H1 (cell line): ENCODE data around the gene RILPL2. TPM values are rescaled to one million over a fixed set of nuclear protein-coding genes. Genes with fewer than 3 reads are reported as not detected.

Experiments
- CTCF ChIA-PET: fragments of 300-600 bp; sonication (Branson Sonifier 250); formaldehyde crosslinking; loops from one replicate; lab custom pipeline; 2021; ENCODE audit not compliant: partially characterized antibody; lab: Charles Lee
- POLR2A ChIA-PET: fragments of 300-600 bp; sonication (Branson Sonifier 250); formaldehyde crosslinking; loops from one replicate; lab custom pipeline; 2021; ENCODE audit warnings: inconsistent platforms; ENCODE audit not compliant: partially characterized antibody; lab: Charles Lee
- DNase-seq, 2 experiments: peaks; one replicate each; pipeline versions ENCODE4 v3.0.0 to v3.0.0-alpha.2; 2010 to 2022; ENCODE audit warnings: low spot score in 2 of 2, low read depth in 1 of 2, mixed read lengths in 1 of 2
- FAIRE-seq: peaks from 2 replicates; lab custom pipeline; 2011; peaks lifted over from hg19 to GRCh38; lab: Jason Lieb, UNC
- H2AFZ ChIP-seq: 2 replicates; pipeline ENCODE4 v1.8.1; 2012; ENCODE audit warnings: low read length, inconsistent platforms
- H2AK5ac ChIP-seq: 2 replicates; pipeline ENCODE4 v1.6.1; 2013; ENCODE audit warnings: low read depth, low read length
- H2BK120ac ChIP-seq: replicated peaks from 2 replicates; pipeline ENCODE3; 2013; ENCODE audit warnings: low read depth, low read length, inconsistent platforms
- H2BK12ac ChIP-seq: 2 replicates; pipeline ENCODE4 v1.6.1; 2013; ENCODE audit warnings: low read depth, low read length
- H2BK15ac ChIP-seq: 2 replicates; pipeline ENCODE4 v1.6.1; 2013; ENCODE audit warnings: low read length
- H2BK20ac ChIP-seq: 2 replicates; pipeline ENCODE4 v1.6.1; 2013; ENCODE audit warnings: low read length
- H2BK5ac ChIP-seq: 2 replicates; pipeline ENCODE4 v1.6.1; 2013; ENCODE audit warnings: low read depth, low read length
- H3K14ac ChIP-seq: 2 replicates; pipeline ENCODE4 v1.6.1; 2013; ENCODE audit warnings: inconsistent platforms; ENCODE audit not compliant: insufficient read length
- H3K18ac ChIP-seq: 2 replicates; pipeline ENCODE4 v1.6.1; 2013; ENCODE audit warnings: low read length; ENCODE audit errors: extremely low read depth
- H3K23ac ChIP-seq: 2 replicates; pipeline ENCODE4 v1.6.1; 2013; ENCODE audit warnings: inconsistent platforms; ENCODE audit not compliant: insufficient read length
- H3K23me2 ChIP-seq: 2 replicates; pipeline ENCODE4 v1.6.1; 2013; ENCODE audit warnings: low read depth, low read length
- H3K27ac ChIP-seq: 2 replicates; pipeline ENCODE4 v1.6.1; 2011; ENCODE audit warnings: low read depth, low read length, inconsistent platforms
- H3K27me3 ChIP-seq, 4 experiments: replicated peaks in 1 of 4; 1 replicate in 1 of 4; 2 replicates in 3 of 4; pipeline versions ENCODE4 v1.6.1 to v1.8.1; 2011 to 2013; ENCODE audit warnings: low read length in 3 of 4, mild to moderate bottlenecking in 3 of 4, inconsistent platforms in 2 of 4, mixed read lengths in 2 of 4, moderate library complexity in 1 of 4; ENCODE audit not compliant: control insufficient read depth in 3 of 4, insufficient read depth in 3 of 4; ENCODE audit errors: extremely low read depth in 1 of 4
- H3K36me3 ChIP-seq, 4 experiments: 2 replicates each; pipeline versions ENCODE4 v1.6.1 to v1.8.1; 2011 to 2013; ENCODE audit warnings: mild to moderate bottlenecking in 4 of 4, low read length in 3 of 4, moderate library complexity in 2 of 4, control low read depth in 1 of 4, inconsistent platforms in 1 of 4; ENCODE audit not compliant: insufficient read depth in 4 of 4, control insufficient read depth in 2 of 4
- H3K4ac ChIP-seq: replicated peaks from 2 replicates; pipeline ENCODE3; 2013; ENCODE audit warnings: low read length, low read depth, mixed read lengths, inconsistent platforms; ENCODE audit not compliant: insufficient read length
- H3K4me1 ChIP-seq, 4 experiments: replicated peaks in 1 of 4; 1 replicate in 1 of 4; 2 replicates in 3 of 4; pipeline versions ENCODE4 v1.6.1 to v1.8.1; 2011 to 2013; ENCODE audit warnings: low read length in 3 of 4, inconsistent platforms in 2 of 4, mixed read lengths in 1 of 4; ENCODE audit not compliant: insufficient read depth in 4 of 4, control insufficient read depth in 3 of 4
- H3K4me2 ChIP-seq, 2 experiments: 2 replicates each; pipeline versions ENCODE4 v1.6.1 to v1.8.1; 2011 to 2013; ENCODE audit warnings: low read depth in 2 of 2, low read length in 2 of 2, control low read depth in 1 of 2, inconsistent platforms in 1 of 2, mild to moderate bottlenecking in 1 of 2; ENCODE audit not compliant: insufficient read depth in 1 of 2
- H3K4me3 ChIP-seq, 4 experiments: fragments of 200-600, 300-600 bp in 1 of 4; sonication (generic), shearing (Covaris generic), sonication (Bioruptor Twin) in 1 of 4; 2 replicates each; pipeline versions ENCODE4 v1.5.1 to v1.8.1; 2011 to 2016; ENCODE audit warnings: low read length in 4 of 4, low read depth in 3 of 4, control low read depth in 2 of 4, inconsistent platforms in 2 of 4, mild to moderate bottlenecking in 2 of 4, mixed read lengths in 1 of 4, moderate library complexity in 1 of 4; ENCODE audit not compliant: insufficient read depth in 2 of 4; ENCODE audit errors: extremely low read depth in 1 of 4
- H3K56ac ChIP-seq: replicated peaks from 2 replicates; pipeline ENCODE3; 2013; ENCODE audit warnings: low read depth, mild to moderate bottlenecking, mixed read lengths, low read length, inconsistent platforms; ENCODE audit not compliant: insufficient read length
- H3K79me1 ChIP-seq: 2 replicates; pipeline ENCODE4 v1.6.1; 2013; ENCODE audit warnings: low read depth, low read length, control low read depth
- H3K79me2 ChIP-seq, 2 experiments: 2 replicates each; pipeline versions ENCODE4 v1.6.1 to v1.8.1; 2012 to 2013; ENCODE audit warnings: low read length in 2 of 2, mild to moderate bottlenecking in 2 of 2, inconsistent platforms in 1 of 2; ENCODE audit not compliant: insufficient read depth in 2 of 2, control insufficient read depth in 1 of 2
- H3K9ac ChIP-seq, 4 experiments: replicated peaks in 1 of 4; 1 replicate in 1 of 4; 2 replicates in 3 of 4; pipeline versions ENCODE4 v1.6.1 to v1.8.1; 2011 to 2013; ENCODE audit warnings: low read depth in 3 of 4, low read length in 3 of 4, control low read depth in 2 of 4, mild to moderate bottlenecking in 2 of 4, moderate library complexity in 2 of 4, inconsistent platforms in 1 of 4; ENCODE audit errors: extremely low read depth in 1 of 4
- H3K9me3 ChIP-seq, 2 experiments: 2 replicates each; pipeline versions ENCODE4 v1.6.1 to v1.8.1; 2012 to 2013; ENCODE audit warnings: mild to moderate bottlenecking in 2 of 2, moderate library complexity in 2 of 2, control low read depth in 1 of 2, inconsistent platforms in 1 of 2, low read depth in 1 of 2, low read length in 1 of 2, mixed read lengths in 1 of 2; ENCODE audit not compliant: insufficient read depth in 2 of 2
- H4K20me1 ChIP-seq, 2 experiments: replicated peaks in 1 of 2; 2 replicates each; pipeline versions ENCODE3 to v1.8.1; 2011 to 2013; ENCODE audit warnings: inconsistent platforms in 2 of 2, low read length in 2 of 2, mild to moderate bottlenecking in 1 of 2; ENCODE audit not compliant: insufficient read depth in 2 of 2, control insufficient read depth in 1 of 2
- H4K5ac ChIP-seq: 2 replicates; pipeline ENCODE4 v1.6.1; 2013; ENCODE audit warnings: low read length, low read depth, mixed read lengths, inconsistent platforms; ENCODE audit not compliant: insufficient read length
- H4K8ac ChIP-seq: 2 replicates; pipeline ENCODE4 v1.8.0; 2013; ENCODE audit warnings: mild to moderate bottlenecking, moderate library complexity, low read length, inconsistent platforms; ENCODE audit not compliant: insufficient read depth; ENCODE audit errors: extremely low read depth
- H4K91ac ChIP-seq: replicated peaks from 2 replicates; pipeline ENCODE3; 2013; ENCODE audit warnings: low read length, mixed read lengths, inconsistent platforms; ENCODE audit not compliant: insufficient read length
- BACH1 ChIP-seq: IDR thresholded peaks from 2 replicates; pipeline ENCODE4 v1.6.1; 2012; ENCODE audit warnings: low read length, improper control_type of control experiment
- BRCA1 ChIP-seq: IDR thresholded peaks from 2 replicates; pipeline ENCODE4 v1.6.1; 2012; ENCODE audit warnings: low read depth, low read length, improper control_type of control experiment
- GABPA ChIP-seq: IDR thresholded peaks from 2 replicates; pipeline ENCODE4 v1.6.1; 2011; ENCODE audit warnings: mild to moderate bottlenecking, low read length, moderate library complexity, borderline replicate concordance; ENCODE audit not compliant: insufficient read depth
- HDAC2 ChIP-seq, 2 experiments: fragments of 300-600 bp in 1 of 2; sonication (generic) in 1 of 2; IDR thresholded peaks; 2 replicates each; pipeline ENCODE4 v1.6.1; 2011 to 2012; ENCODE audit warnings: low read depth in 2 of 2, low read length in 2 of 2, mild to moderate bottlenecking in 2 of 2, moderate library complexity in 2 of 2, borderline replicate concordance in 1 of 2, inconsistent platforms in 1 of 2
- KDM4A ChIP-seq: IDR thresholded peaks from one replicate; pipeline ENCODE4 v1.7.1; 2012; ENCODE audit warnings: low read depth, mild to moderate bottlenecking, moderate library complexity, low read length, inconsistent platforms; ENCODE audit not compliant: severe bottlenecking
- RNF2 ChIP-seq: fragments of 200-900, 300-1000 bp; sonication (generic); IDR thresholded peaks from 2 replicates; pipeline ENCODE4 v1.7.1; 2016; ENCODE audit warnings: borderline replicate concordance, low read depth, mild to moderate bottlenecking, antibody characterized with exemption, low read length; ENCODE audit not compliant: poor library complexity, severe bottlenecking; ENCODE audit errors: missing control alignments
- SAP30 ChIP-seq: fragments of 300-600 bp; sonication (generic); IDR thresholded peaks from 2 replicates; pipeline ENCODE4 v1.7.1; 2012; ENCODE audit warnings: low read length, moderate library complexity, mild to moderate bottlenecking, inconsistent platforms; ENCODE audit not compliant: insufficient read depth, insufficient replicate concordance
- SIN3A ChIP-seq, 2 experiments: IDR thresholded peaks in 1 of 2; conservative IDR thresholded peaks in 1 of 2; 2 replicates each; pipeline ENCODE4 v1.6.1; 2011 to 2012; ENCODE audit warnings: low read length in 2 of 2, improper control_type of control experiment in 1 of 2, low read depth in 1 of 2, mild to moderate bottlenecking in 1 of 2
- SIRT6 ChIP-seq: IDR thresholded peaks from one replicate; pipeline ENCODE4 v1.7.1; 2012; ENCODE audit warnings: low read length, inconsistent platforms
- WGBS, 2 experiments: shearing (Covaris generic) in 1 of 2; methylation state at CpG; one replicate each; pipeline versions ENCODE4 v1.1.6 to v1.1.7; 2013 to 2015; ENCODE audit warnings: low lambda C conversion rate in 2 of 2, mixed read lengths in 2 of 2, inconsistent platforms in 1 of 2, low coverage in 1 of 2, missing lambda C conversion rate in 1 of 2; ENCODE audit not compliant: insufficient replicate concordance in 2 of 2, insufficient coverage in 1 of 2, insufficient read length in 1 of 2; ENCODE audit errors: extremely low coverage in 1 of 2, missing lambda C conversion rate in 1 of 2; 5-methylcytosine and 5-hydroxymethylcytosine counted together
- polyA plus RNA-seq, 7 experiments: library from polyadenylated mRNA; depleted of rRNA in 3 of 7; stranded (reverse) in 5 of 7; unstranded in 2 of 7; fragments of >200 nt in 5 of 7; fragments of 200-250 nt in 2 of 7; gene quantifications; 1 replicate in 5 of 7; 2 replicates in 1 of 7; 4 replicates in 1 of 7; pipeline versions ENCODE4 v1.2.1 to v1.2.3, GENCODE V29; 2011 to 2013; ENCODE audit warnings: missing spikeins in 2 of 7, mixed read lengths in 2 of 7
- total RNA-seq: library from RNA; stranded (reverse); fragmentation: NEBNext Ultra II Directional; extraction: Animal tissue kit (Norgen Biotek cat#: 25700); gene quantifications from 2 replicates; pipeline ENCODE4 v1.2.1, GENCODE V29; 2021

Gene RILPL2
- total and polyA plus RNA-seq, 2 of the 8 experiments (the other 6 are each of a cell fraction or from before 2014, with no cell fraction given), result 0.77 to 1.4 TPM

DNA sequence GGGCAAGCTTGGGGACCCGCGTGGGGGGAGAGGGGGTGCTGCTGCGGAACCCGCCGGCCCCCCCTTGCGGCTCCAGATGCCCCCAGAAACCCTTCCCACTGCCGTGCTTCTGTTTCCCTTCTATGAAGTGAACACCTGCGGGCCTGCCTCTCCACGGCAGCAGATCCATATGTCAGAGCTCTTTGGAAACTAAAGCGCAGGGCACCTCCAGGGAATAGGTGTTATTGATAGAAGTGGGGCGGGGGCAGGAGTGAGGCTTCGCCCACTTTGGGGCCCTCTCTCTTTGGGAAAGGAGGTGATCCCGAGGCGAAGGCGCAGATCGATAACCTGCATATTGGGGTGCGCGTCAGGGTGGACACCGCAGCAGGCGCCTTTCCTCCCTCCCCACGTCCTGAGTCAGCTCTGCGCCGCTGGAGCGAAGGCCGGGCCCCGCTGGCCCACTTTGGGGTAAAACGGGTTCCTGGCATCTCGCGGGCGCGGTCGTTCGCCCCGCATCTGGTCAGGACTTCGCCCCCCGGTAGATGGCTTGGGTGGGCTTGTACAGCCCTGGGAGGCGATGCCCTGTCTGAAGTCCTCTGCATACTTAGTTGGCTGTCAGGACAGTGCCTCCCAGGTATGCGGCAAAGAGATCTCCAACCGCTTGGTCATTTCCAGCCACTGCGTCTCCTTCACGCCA is 52.0 kb downstream of the RILPL2 start:
- 8% methylated on average over 15 of the region's 41 CpGs; no CpG with 5 or more reads in 1 of the 2 experiments for WGBS, 2 experiments
- H3K9ac ChIP-seq, result peak overlapping the region in 3 of 4 experiments; percentile 45 to 64 (median 58); a peak in 5 of 7 replicates
- H3K79me2 ChIP-seq, result no peaks in the 10 kb centered on the region; a peak in 1 of 4 replicates
- no peaks in the 10 kb centered on the region; the same call in 1 of the 2 replicates for H3K79me1 ChIP-seq
- peaks cover 0 to 4% (median 2%) of the 10 kb centered on the region in 4 experiments; a peak in 3 of 7 replicates for H3K4me1 ChIP-seq
- H2AK5ac ChIP-seq, result no peak overlapping the region
- no peaks in the 10 kb centered on the region for H3K9me3 ChIP-seq
- H3K23ac ChIP-seq, result no peak overlapping the region
- H3K14ac ChIP-seq, result no peak overlapping the region
- ChIA-PET CTCF (interaction anchor here (0.9 to 1.8 kb wide), 4 partner anchors 17 to 37 kb away, joined by 3 to 9 read pairs (median 6); partner anchors contain the start of gene SBNO1), POLR2A (interaction anchor here (0.7 to 6.2 kb wide), 18 partner anchors 8 to 410 kb away, joined by 3 to 69 read pairs (median 4); partner anchors contain the start of genes MPHOSPH9, OGFOD2, RILPL1 and SBNO1)
- peaks cover 1 to 17% (median 16%) of the 10 kb centered on the region in 4 experiments for H3K27me3 ChIP-seq
- no peak overlapping the region for H3K4ac ChIP-seq
- no peak overlapping the region for H4K91ac ChIP-seq
- no peak overlapping the region for H2AFZ ChIP-seq
- H2BK20ac ChIP-seq, result no peak overlapping the region
- no peak overlapping the region; the same call in 1 of the 2 replicates for H3K18ac ChIP-seq
- FAIRE-seq, result no peak
- H3K23me2 ChIP-seq, result peaks cover 10% of the 10 kb centered on the region
- no peak overlapping the region for H3K27ac ChIP-seq
- H3K56ac ChIP-seq, result no peak overlapping the region
- H2BK15ac ChIP-seq, result 0 out of 2 replicates have a peak overlapping the region, but pooled peaks have one; percentile 46
- H2BK12ac ChIP-seq, result no peak overlapping the region
- 0 out of 2 replicates have a peak, but pooled peaks have one; percentile 6 for TF ChIP-seq BACH1
- no peak for TF ChIP-seq SIRT6
- TF ChIP-seq HDAC2 (IDR thresholded peaks at IDR 0.05; ENCODE audit: borderline replicate concordance in 1 of 2, low read depth in 2 of 2, low read length in 2 of 2), result peak in 1 of 2 experiments; percentile 27; a peak in 1 of 4 replicates
- TF ChIP-seq GABPA, result no peak
- no peak for TF ChIP-seq SAP30
- TF ChIP-seq RNF2, result no peak
- peak in 1 of 2 experiments; percentile 10; a peak in 1 of 4 replicates for TF ChIP-seq SIN3A (conservative IDR thresholded peaks at IDR 0.05 in 1 of 2, IDR thresholded peaks at IDR 0.05 in 1 of 2; ENCODE audit: low read depth in 1 of 2, low read length in 2 of 2)
- TF ChIP-seq BRCA1, result no peak
- peak; percentile 38 for TF ChIP-seq KDM4A
- TF ChIP-seq, all 59 proteins: peak for 4
- Histone ChIP-seq H3K4me2 (peak overlapping the region; percentile 83 to 85), H3K4me3 (peak overlapping the region; percentile 74 to 90 (median 84)), H4K8ac (no peak overlapping the region; the same call in none of the 2 replicates), H4K5ac (no peak overlapping the region), H4K20me1 (peaks cover 7 to 12% of the 10 kb centered on the region in 2 experiments), H2BK120ac (no peak overlapping the region), H3K36me3 (no peaks in the 10 kb centered on the region), H2BK5ac (no peak overlapping the region)
- DNase-seq, result peak in 1 of 2 experiments; percentile 56
